ENCODE measurements around the gene ZBTB3.

- TF ChIP-seq CTCF (IDR thresholded peaks at IDR 0.05; ENCODE audit: low read depth, low read length, missing input control) (no peak), ATF3 (IDR thresholded peaks at IDR 0.05) (no peak), ZBTB33 (IDR thresholded peaks at IDR 0.05) (no peak), REST (IDR thresholded peaks at IDR 0.05) (no peak), MAX (IDR thresholded peaks at IDR 0.05) (no peak), RAD21 (IDR thresholded peaks at IDR 0.05) (no peak), GABPA (IDR thresholded peaks at IDR 0.05 in 1 of 2, conservative IDR thresholded peaks at IDR 0.05 in 1 of 2) (no peak), JUND (IDR thresholded peaks at IDR 0.05) (no peak)
These were observed 4.2 kb upstream of the ZBTB3 start for GRCh38 chr11:62757846-62758788.
